Measurements from ENCODE around the gene PIH1D1.

PIH1D1 gene

GRCh38 chr19:49474542-49474924 is 22.9 kb upstream of the PIH1D1 start (continued):
- no peak for TF ChIP-seq ZNF837 (tag by site-specific recombination; IDR thresholded peaks at IDR 0.05)
- no peak for TF ChIP-seq ZNF530 (tag by site-specific recombination; IDR thresholded peaks at IDR 0.05; ENCODE audit: low read depth)

GRCh38 chr19:49473868-49474541 is 22.4 kb upstream of the PIH1D1 start, which contains the start of gene FLT3LG:
TSS of gene FLT3LG (plus strand) at chr19:49474215. CDS start at chr19:49474640, 425 bp downstream.
- ChIA-PET POLR2A (interaction anchor here (1.0 to 2.6 kb wide), 5 partner anchors 16 to 22 kb away, joined by 3 to 17 read pairs (median 4); partner anchors contain the start of genes ALDH16A1, PIH1D1 and RPS11), CTCF (interaction anchor here (0.6 to 2.4 kb wide), 43 partner anchors 8 to 1788 kb away, joined by 3 to 17 read pairs (median 4); partner anchors contain the start of genes FCGRT and PIH1D1)
- Histone ChIP-seq H3K9me3 (ENCODE audit: control insufficient read depth, insufficient read depth, low read depth, low read length) (no peaks in the 10 kb centered on the region), H3K27ac (ENCODE audit: extremely low read depth, low read depth, low read length) (peak within 1 kb of the TSS; percentile 5; the same call in 1 of the 2 replicates), H3K4me1 (ENCODE audit: control insufficient read depth, insufficient read depth, low read length) (0 out of 2 replicates have a peak, but pooled peaks cover 2% of the 10 kb centered on the region), H3K4me3 (ENCODE audit: low read depth, low read length) (peak within 1 kb of the TSS; percentile 59), H3K36me3 (ENCODE audit: control insufficient read depth in 2 of 2, insufficient read depth in 1 of 2, low read length in 2 of 2) (peaks cover 5 to 6% of the 10 kb centered on the region in 2 experiments; a peak in 2 of 3 replicates)
- no peak for TF ChIP-seq ZNF239 (tag by site-specific recombination; IDR thresholded peaks at IDR 0.05)
- peak; percentile 35; the same call in 1 of the 2 replicates for TF ChIP-seq ZBTB44 (tag by site-specific recombination; IDR thresholded peaks at IDR 0.05)
- TF ChIP-seq ZBTB20 (tag by site-specific recombination; IDR thresholded peaks at IDR 0.05), result peak; percentile 16; the same call in 1 of the 2 replicates
- no peak for TF ChIP-seq ZNF707 (tag by site-specific recombination; IDR thresholded peaks at IDR 0.05)
- no peak for TF ChIP-seq ZNF837 (tag by site-specific recombination; IDR thresholded peaks at IDR 0.05)
- no peak for TF ChIP-seq MYNN (tag by site-specific recombination; IDR thresholded peaks at IDR 0.05; ENCODE audit: borderline replicate concordance)
- TF ChIP-seq ZNF202 (tag by site-specific recombination; IDR thresholded peaks at IDR 0.05; ENCODE audit: borderline replicate concordance), result no peak
- peak; percentile 58 for TF ChIP-seq ZNF629 (tag by site-specific recombination; IDR thresholded peaks at IDR 0.05)
- 0 out of 2 replicates have a peak, but pooled peaks have one; percentile 11 for TF ChIP-seq BCL11A (tag by site-specific recombination; IDR thresholded peaks at IDR 0.05; ENCODE audit: low read depth)
- no peak for TF ChIP-seq ZNF548 (tag by site-specific recombination; IDR thresholded peaks at IDR 0.05)
- TF ChIP-seq KLF17 (tag by site-specific recombination; IDR thresholded peaks at IDR 0.05), result no peak
- peak; percentile 48 for TF ChIP-seq ZNF654 (tag by site-specific recombination; IDR thresholded peaks at IDR 0.05; ENCODE audit: low read depth)
- TF ChIP-seq YY2 (tag by site-specific recombination; IDR thresholded peaks at IDR 0.05), result no peak; the same call in 1 of the 2 replicates
- peak; percentile 64 for TF ChIP-seq ZNF335 (tag by site-specific recombination; conservative IDR thresholded peaks at IDR 0.05)
- TF ChIP-seq ZSCAN4 (tag by site-specific recombination; IDR thresholded peaks at IDR 0.05), result peak; percentile 40; the same call in 1 of the 2 replicates
- TF ChIP-seq, protein P1, sequence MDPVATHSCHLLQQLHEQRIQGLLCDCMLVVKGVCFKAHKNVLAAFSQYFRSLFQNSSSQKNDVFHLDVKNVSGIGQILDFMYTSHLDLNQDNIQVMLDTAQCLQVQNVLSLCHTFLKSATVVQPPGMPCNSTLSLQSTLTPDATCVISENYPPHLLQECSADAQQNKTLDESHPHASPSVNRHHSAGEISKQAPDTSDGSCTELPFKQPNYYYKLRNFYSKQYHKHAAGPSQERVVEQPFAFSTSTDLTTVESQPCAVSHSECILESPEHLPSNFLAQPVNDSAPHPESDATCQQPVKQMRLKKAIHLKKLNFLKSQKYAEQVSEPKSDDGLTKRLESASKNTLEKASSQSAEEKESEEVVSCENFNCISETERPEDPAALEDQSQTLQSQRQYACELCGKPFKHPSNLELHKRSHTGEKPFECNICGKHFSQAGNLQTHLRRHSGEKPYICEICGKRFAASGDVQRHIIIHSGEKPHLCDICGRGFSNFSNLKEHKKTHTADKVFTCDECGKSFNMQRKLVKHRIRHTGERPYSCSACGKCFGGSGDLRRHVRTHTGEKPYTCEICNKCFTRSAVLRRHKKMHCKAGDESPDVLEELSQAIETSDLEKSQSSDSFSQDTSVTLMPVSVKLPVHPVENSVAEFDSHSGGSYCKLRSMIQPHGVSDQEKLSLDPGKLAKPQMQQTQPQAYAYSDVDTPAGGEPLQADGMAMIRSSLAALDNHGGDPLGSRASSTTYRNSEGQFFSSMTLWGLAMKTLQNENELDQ (tag by site-specific recombination; IDR thresholded peaks at IDR 0.05; ENCODE audit: low read depth), result no peak
- TF ChIP-seq, protein P2, sequence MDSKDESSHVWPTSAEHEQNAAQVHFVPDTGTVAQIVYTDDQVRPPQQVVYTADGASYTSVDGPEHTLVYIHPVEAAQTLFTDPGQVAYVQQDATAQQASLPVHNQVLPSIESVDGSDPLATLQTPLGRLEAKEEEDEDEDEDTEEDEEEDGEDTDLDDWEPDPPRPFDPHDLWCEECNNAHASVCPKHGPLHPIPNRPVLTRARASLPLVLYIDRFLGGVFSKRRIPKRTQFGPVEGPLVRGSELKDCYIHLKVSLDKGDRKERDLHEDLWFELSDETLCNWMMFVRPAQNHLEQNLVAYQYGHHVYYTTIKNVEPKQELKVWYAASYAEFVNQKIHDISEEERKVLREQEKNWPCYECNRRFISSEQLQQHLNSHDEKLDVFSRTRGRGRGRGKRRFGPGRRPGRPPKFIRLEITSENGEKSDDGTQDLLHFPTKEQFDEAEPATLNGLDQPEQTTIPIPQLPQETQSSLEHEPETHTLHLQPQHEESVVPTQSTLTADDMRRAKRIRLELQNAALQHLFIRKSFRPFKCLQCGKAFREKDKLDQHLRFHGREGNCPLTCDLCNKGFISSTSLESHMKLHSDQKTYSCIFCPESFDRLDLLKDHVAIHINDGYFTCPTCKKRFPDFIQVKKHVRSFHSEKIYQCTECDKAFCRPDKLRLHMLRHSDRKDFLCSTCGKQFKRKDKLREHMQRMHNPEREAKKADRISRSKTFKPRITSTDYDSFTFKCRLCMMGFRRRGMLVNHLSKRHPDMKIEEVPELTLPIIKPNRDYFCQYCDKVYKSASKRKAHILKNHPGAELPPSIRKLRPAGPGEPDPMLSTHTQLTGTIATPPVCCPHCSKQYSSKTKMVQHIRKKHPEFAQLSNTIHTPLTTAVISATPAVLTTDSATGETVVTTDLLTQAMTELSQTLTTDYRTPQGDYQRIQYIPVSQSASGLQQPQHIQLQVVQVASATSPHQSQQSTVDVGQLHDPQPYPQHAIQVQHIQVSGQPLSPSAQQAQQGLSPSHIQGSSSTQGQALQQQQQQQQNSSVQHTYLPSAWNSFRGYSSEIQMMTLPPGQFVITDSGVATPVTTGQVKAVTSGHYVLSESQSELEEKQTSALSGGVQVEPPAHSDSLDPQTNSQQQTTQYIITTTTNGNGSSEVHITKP (tag by site-specific recombination; IDR thresholded peaks at IDR 0.05), result peak; percentile 85
- peak; percentile 71; the same call in 1 of the 2 replicates for TF ChIP-seq ZNF777 (tag by site-specific recombination; IDR thresholded peaks at IDR 0.05; ENCODE audit: borderline replicate concordance)
- TF ChIP-seq ZNF121 (tag by site-specific recombination; IDR thresholded peaks at IDR 0.05), result peak; percentile 62; the same call in 1 of the 2 replicates
- peak; percentile 83 for TF ChIP-seq ZNF423 (tag by site-specific recombination; IDR thresholded peaks at IDR 0.05)
- peak; percentile 45; the same call in 1 of the 2 replicates for TF ChIP-seq ZNF10 (tag by site-specific recombination; IDR thresholded peaks at IDR 0.05)
- no peak for TF ChIP-seq FEZF1 (tag by site-specific recombination; IDR thresholded peaks at IDR 0.05)
- TF ChIP-seq GLI2 (tag by site-specific recombination; IDR thresholded peaks at IDR 0.05; ENCODE audit: borderline replicate concordance, low read depth), result no peak
- no peak; the same call in 1 of the 2 replicates for TF ChIP-seq KLF7 (tag by site-specific recombination; IDR thresholded peaks at IDR 0.05; ENCODE audit: borderline replicate concordance)
